Cardiac muscle cell (in vitro differentiated cells and primary cell): ENCODE measurements around the gene MAN2A2. TPM values are rescaled to one million over a fixed set of nuclear protein-coding genes. Genes with fewer than 3 reads are reported as not detected.
A peak's percentile ranks its signal among the peaks of the same experiment; 100 is the strongest.
"Not testable (repeated sequence)": the region's sequence is repeated elsewhere in the genome, so short reads cannot be mapped to it uniquely, and the experiment has no call there.

Experiments
- DNase-seq, 2 donors: peaks; one replicate each; pipeline versions ENCODE4 v3.0.0 to v3.0.0-alpha.2; 2010 to 2017; ENCODE audit warnings: low read depth in 1 of 2, low spot score in 1 of 2
- H3K27ac ChIP-seq: fragments of 200-600 bp; sonication (generic); 2 replicates; pipeline ENCODE4 v1.5.1; 2016
- H3K27me3 ChIP-seq: fragments of 200-600 bp; sonication (generic); 2 replicates; pipeline ENCODE4 v1.6.0; 2016; ENCODE audit warnings: control low read depth
- H3K36me3 ChIP-seq: fragments of 200-600 bp; sonication (generic); 2 replicates; pipeline ENCODE4 v1.5.1; 2016; ENCODE audit warnings: control low read depth
- H3K4me1 ChIP-seq: fragments of 200-600 bp; sonication (generic); 2 replicates; pipeline ENCODE4 v1.8.1; 2017; ENCODE audit warnings: low read depth, mild to moderate bottlenecking, mixed run types
- H3K4me3 ChIP-seq: fragments of 200-600 bp; sonication (generic); 2 replicates; pipeline ENCODE4 v1.5.1; 2016; ENCODE audit warnings: mild to moderate bottlenecking
- H3K9me3 ChIP-seq: fragments of 200-600 bp; sonication (generic); 2 replicates; pipeline ENCODE4 v1.5.1; 2017; ENCODE audit warnings: low read depth, mild to moderate bottlenecking, control low read depth
- CTCF ChIP-seq: IDR thresholded peaks from 2 replicates; pipeline ENCODE4 v1.5.1; 2012; ENCODE audit warnings: low read depth, mild to moderate bottlenecking, low read length
- polyA plus RNA-seq: library from polyadenylated mRNA; unstranded; fragments of >200 nt; fragmentation: Nextera tagmentation; extraction: Ambion mirVana; gene quantifications from 2 replicates; pipeline ENCODE4 v1.2.1, GENCODE V29; 2016
- total RNA-seq: library from RNA; depleted of rRNA; stranded (reverse); fragments of >200 nt; gene quantifications from 2 replicates; pipeline ENCODE4 v1.2.3, GENCODE V29; 2016

MAN2A2 gene
- total and polyA plus RNA-seq, 2 experiments from 2014 or later, result 53.0 to 54.3 TPM

GRCh38 chr15:90921887-90922286 is 18.8 kb downstream of the MAN2A2 start:
- no peak overlapping the region for H3K4me3 ChIP-seq
- peaks cover 18% of the 10 kb centered on the region for H3K36me3 ChIP-seq
- no peak for TF ChIP-seq CTCF
- no peak overlapping the region for H3K27ac ChIP-seq
- no peaks in the 10 kb centered on the region for H3K4me1 ChIP-seq
- no peaks in the 10 kb centered on the region for H3K9me3 ChIP-seq
- DNase-seq, result no peak
- H3K27me3 ChIP-seq, result no peaks in the 10 kb centered on the region

GRCh38 chr15:90922712-90923322 is 19.7 kb downstream of the MAN2A2 start:
- H3K4me3 ChIP-seq, H3K4me1 ChIP-seq, DNase-seq, H3K27me3 ChIP-seq, H3K9me3 ChIP-seq, H3K27ac ChIP-seq: not testable (repeated sequence)
- H3K36me3 ChIP-seq, result peaks cover 18% of the 10 kb centered on the region

GRCh38 chr15:90924375-90924774 is 21.3 kb downstream of the MAN2A2 start:
- Histone ChIP-seq H3K27me3 (no peaks in the 10 kb centered on the region), H3K9me3 (no peaks in the 10 kb centered on the region), H3K4me3 (no peak overlapping the region), H3K27ac (no peak overlapping the region), H3K36me3 (peaks cover 14% of the 10 kb centered on the region), H3K4me1 (no peaks in the 10 kb centered on the region)
- TF ChIP-seq CTCF, result no peak
- no peak for DNase-seq

GRCh38 chr15:90926766-90927165 is 23.7 kb downstream of the MAN2A2 start:
- not testable (repeated sequence) for H3K27ac ChIP-seq, H3K27me3 ChIP-seq, H3K36me3 ChIP-seq, DNase-seq, H3K4me3 ChIP-seq, H3K4me1 ChIP-seq, H3K9me3 ChIP-seq

GRCh38 chr15:90928106-90928505 is 25.0 kb downstream of the MAN2A2 start:
- DNase-seq, H3K36me3 ChIP-seq, H3K27me3 ChIP-seq, H3K9me3 ChIP-seq, H3K27ac ChIP-seq, H3K4me1 ChIP-seq, H3K4me3 ChIP-seq: not testable (repeated sequence)

- no peak for TF ChIP-seq CTCF
- no peaks in the 10 kb centered on the region for H3K36me3 ChIP-seq
- H3K27ac ChIP-seq, result no peak overlapping the region
- DNase-seq, result no peak
- no peaks in the 10 kb centered on the region for H3K27me3 ChIP-seq
- no peaks in the 10 kb centered on the region for H3K9me3 ChIP-seq
- H3K4me3 ChIP-seq, result no peak overlapping the region
- H3K4me1 ChIP-seq, result no peaks in the 10 kb centered on the region
Observed at GRCh38 chr15:90929246-90930019, 26.3 kb downstream of the MAN2A2 start.

GRCh38 chr15:90930861-90931574 is 27.9 kb downstream of the MAN2A2 start:
- TF ChIP-seq CTCF, result no peak
- peaks cover 4% of the 10 kb centered on the region for H3K4me1 ChIP-seq
- H3K27ac ChIP-seq, result peak overlapping the region; percentile 51
- no peak for DNase-seq
- H3K4me3 ChIP-seq, result no peak overlapping the region
- H3K36me3 ChIP-seq, result no peaks in the 10 kb centered on the region
- no peaks in the 10 kb centered on the region for H3K27me3 ChIP-seq
- H3K9me3 ChIP-seq, result no peaks in the 10 kb centered on the region
